Esophagus muscularis mucosa (tissue), 4 donors: ENCODE results near the gene CBS.

Experiments used
- CTCF ChIP-seq, 3 experiments: fragments of 200-600 bp in 2 of 3; fragments of 450-650 bp in 1 of 3; sonication (generic) in 2 of 3; IDR thresholded peaks; one replicate each; pipeline ENCODE4 v1.5.1; 2017 to 2019; ENCODE audit warnings: antibody characterized with exemption in 3 of 3, mild to moderate bottlenecking in 2 of 3, moderate library complexity in 1 of 3
- EP300 ChIP-seq: sonication (generic); formaldehyde crosslinking; IDR thresholded peaks from one replicate; pipeline ENCODE4 v1.6.1; 2017; ENCODE audit warnings: antibody characterized with exemption
- POLR2A ChIP-seq: fragments of 450-650 bp; IDR thresholded peaks from one replicate; pipeline ENCODE4 v1.6.1; 2017; ENCODE audit warnings: antibody characterized with exemption, moderate library complexity, mild to moderate bottlenecking, low read depth
- POLR2AphosphoS5 ChIP-seq, 2 donors: sonication (generic); formaldehyde crosslinking; IDR thresholded peaks; one replicate each; pipeline ENCODE4 v1.6.1; 2017; ENCODE audit warnings: antibody characterized with exemption in 2 of 2

GRCh38 chr21:43015906-43016540 is 59.6 kb downstream of the CBS start:
- no peak for TF ChIP-seq CTCF (IDR thresholded peaks at IDR 0.05)
- TF ChIP-seq POLR2A, result no peak
- no peak for TF ChIP-seq POLR2AphosphoS5 (IDR thresholded peaks at IDR 0.05)
- no peak for TF ChIP-seq EP300
